Body of pancreas (tissue), 4 donors: ENCODE data around the gene RAB3GAP2. TPM values are rescaled to one million over a fixed set of nuclear protein-coding genes. Genes with fewer than 3 reads are reported as not detected.
A peak's percentile ranks its signal among the peaks of the same experiment; 100 is the strongest.

Experiments
- ATAC-seq: fragments of 150-250 bp; one replicate; pipeline ENCODE4 v1.9.1; 2016
- DNase-seq, 4 donors: peaks; one replicate each; pipeline ENCODE4 v3.0.0-alpha.2; 2019
- H3K27ac ChIP-seq, 4 donors: fragments of 200-600 bp; sonication (generic); 1 replicate in 3 of 4; 2 replicates in 1 of 4; pipeline versions ENCODE4 v1.5.1 to v1.6.1; 2016 to 2019; ENCODE audit warnings: mild to moderate bottlenecking in 1 of 4, mixed read lengths in 1 of 4, moderate library complexity in 1 of 4
- H3K27me3 ChIP-seq, 2 donors: fragments of 200-600 bp; sonication (generic); one replicate each; pipeline ENCODE4 v1.6.0; 2016; ENCODE audit warnings: mild to moderate bottlenecking in 1 of 2
- H3K36me3 ChIP-seq, 2 donors: fragments of 200-600 bp; sonication (generic); replicated peaks in 1 of 2; 2 replicates each; pipeline ENCODE4 v1.5.1; 2016; ENCODE audit warnings: low read depth in 2 of 2; ENCODE audit not compliant: insufficient read depth in 1 of 2
- H3K4me1 ChIP-seq: fragments of 200-600 bp; sonication (generic); one replicate; pipeline ENCODE4 v1.6.0; 2016
- H3K4me3 ChIP-seq, 2 donors: fragments of 200-600 bp; sonication (generic); 1 replicate in 1 of 2; 2 replicates in 1 of 2; pipeline ENCODE4 v1.5.1; 2016 to 2019
- H3K9me3 ChIP-seq, 3 donors: fragments of 200-600 bp; sonication (generic); 1 replicate in 2 of 3; 2 replicates in 1 of 3; pipeline ENCODE4 v1.5.1; 2016
- CTCF ChIP-seq, 7 experiments: fragments of 450-650 bp in 4 of 7; fragments of 200-600 bp in 3 of 7; sonication (generic) in 3 of 7; IDR thresholded peaks; one replicate each; pipeline ENCODE4 v1.5.1; 2016 to 2019; ENCODE audit warnings: antibody characterized with exemption in 7 of 7
- POLR2A ChIP-seq, 3 donors: fragments of 450-650 bp; IDR thresholded peaks; one replicate each; pipeline ENCODE4 v1.6.1; 2016; ENCODE audit warnings: antibody characterized with exemption in 3 of 3, mild to moderate bottlenecking in 2 of 3
- WGBS, 2 donors: methylation state at CpG; one replicate each; pipeline ENCODE4 v1.1.5; 2017; 5-methylcytosine and 5-hydroxymethylcytosine counted together
- intact Hi-C: fragments of 100-400 bp; cut with DNase I; formaldehyde crosslinking; loops from one replicate; pipeline ENCODE4 v1.15.1; 2023
- total RNA-seq, 2 donors: library from RNA; depleted of rRNA; stranded (reverse); fragments of >200 nt; gene quantifications; one replicate each; pipeline ENCODE4 v1.1.0, GENCODE V29; 2016

RAB3GAP2 gene
- total RNA-seq, 2 donors from 2014 or later = 14.5 to 17.5 TPM

GRCh38 chr1:220291580-220291979, 19.3 kb upstream of the RAB3GAP2 start:
- intact Hi-C loops = no loop called here
- no peaks in the 10 kb centered on the region for H3K4me1 ChIP-seq
- no peaks in the 10 kb centered on the region for H3K27me3 ChIP-seq
- DNase-seq (no peak), ATAC-seq (no peak)
- no peak overlapping the region for H3K4me3 ChIP-seq
- no peak overlapping the region for H3K27ac ChIP-seq
- no peaks in the 10 kb centered on the region for H3K36me3 ChIP-seq
- H3K9me3 ChIP-seq = no peaks in the 10 kb centered on the region
- no peak for TF ChIP-seq POLR2A (IDR thresholded peaks at IDR 0.05)

- no peaks in the 10 kb centered on the region for H3K4me1 ChIP-seq
- intact Hi-C loops = no loop called here
- no peaks in the 10 kb centered on the region for H3K27me3 ChIP-seq
- DNase-seq (no peak), ATAC-seq (no peak)
- H3K9me3 ChIP-seq = no peaks in the 10 kb centered on the region
- H3K36me3 ChIP-seq = no peaks in the 10 kb centered on the region
- no peak overlapping the region for H3K4me3 ChIP-seq
- no peak overlapping the region for H3K27ac ChIP-seq
- TF ChIP-seq CTCF (IDR thresholded peaks at IDR 0.05) (no peak), POLR2A (IDR thresholded peaks at IDR 0.05) (no peak)
- 44 to 52% methylated on average over 4 of the region's 4 CpGs for WGBS, 2 donors
These were observed 18.0 kb upstream of the RAB3GAP2 start for GRCh38 chr1:220290140-220290761.

- no peaks in the 10 kb centered on the region for H3K4me1 ChIP-seq
- no peak for DNase-seq
- no peak for ATAC-seq
- intact Hi-C loops = no loop called here
- H3K4me3 ChIP-seq = no peak overlapping the region
- no peak for TF ChIP-seq POLR2A (IDR thresholded peaks at IDR 0.05)
- TF ChIP-seq CTCF (IDR thresholded peaks at IDR 0.05) = no peak
- no peak overlapping the region for H3K27ac ChIP-seq
- H3K27me3 ChIP-seq = no peaks in the 10 kb centered on the region
- 91 to 94% methylated on average over 8 of the region's 8 CpGs for WGBS, 2 donors
- H3K9me3 ChIP-seq = no peaks in the 10 kb centered on the region
- no peaks in the 10 kb centered on the region for H3K36me3 ChIP-seq
These were observed 14.9 kb upstream of the RAB3GAP2 start for GRCh38 chr1:220287129-220287528.

- no peaks in the 10 kb centered on the region for H3K9me3 ChIP-seq
- intact Hi-C loops = no loop called here
- no peaks in the 10 kb centered on the region for H3K36me3 ChIP-seq
- H3K27ac ChIP-seq = no peak overlapping the region
- ATAC-seq = no peak
- 56 to 57% methylated on average over 1 of the region's 1 CpG for WGBS, 2 donors
- H3K27me3 ChIP-seq = no peaks in the 10 kb centered on the region
- DNase-seq = no peak
- H3K4me3 ChIP-seq = no peak overlapping the region
- no peaks in the 10 kb centered on the region for H3K4me1 ChIP-seq
- TF ChIP-seq CTCF (IDR thresholded peaks at IDR 0.05) = no peak
These were observed 11.4 kb upstream of the RAB3GAP2 start for GRCh38 chr1:220283625-220284024.

- Histone ChIP-seq H3K27ac (no peak overlapping the region), H3K36me3 (no peaks in the 10 kb centered on the region), H3K4me1 (no peaks in the 10 kb centered on the region), H3K9me3 (no peaks in the 10 kb centered on the region), H3K4me3 (no peak overlapping the region), H3K27me3 (no peaks in the 10 kb centered on the region)
- 89 to 93% methylated on average over 2 of the region's 2 CpGs for WGBS, 2 donors
- intact Hi-C loops = no loop called here
- no peak for DNase-seq
- no peak for TF ChIP-seq POLR2A (IDR thresholded peaks at IDR 0.05)
- peak in 1 of 7 experiments; percentile 13 for TF ChIP-seq CTCF (IDR thresholded peaks at IDR 0.05)
- no peak for ATAC-seq
These were observed 8.9 kb upstream of the RAB3GAP2 start for GRCh38 chr1:220281159-220281574.
